Ovary (tissue), 10 donors: ENCODE results near the gene DTHD1. TPM values are rescaled to one million over a fixed set of nuclear protein-coding genes. Genes with fewer than 3 reads are reported as not detected.

ENCODE experiments used
- DNase-seq, 5 donors: peaks; one replicate each; pipeline ENCODE4 v3.0.0-alpha.2; 2019 to 2020
- H3K27ac ChIP-seq, 2 donors: fragments of 200-600 bp; one replicate each; pipeline versions ENCODE4 v1.5.1 to v1.8.0; 2019 to 2022
- H3K27me3 ChIP-seq: fragments of 200-600 bp; one replicate; pipeline ENCODE4 v1.8.0; 2022
- H3K36me3 ChIP-seq: fragments of 200-600 bp; sonication (generic); one replicate; pipeline ENCODE4 v1.5.1; 2019
- H3K4me1 ChIP-seq: one replicate; pipeline ENCODE4 v1.8.1; 2013; ENCODE audit warnings: mild to moderate bottlenecking, moderate library complexity; ENCODE audit not compliant: insufficient read depth
- H3K4me3 ChIP-seq: fragments of 200-600 bp; sonication (generic); one replicate; pipeline ENCODE4 v1.5.1; 2017
- H3K9me3 ChIP-seq, 2 donors: fragments of 200-600 bp in 1 of 2; sonication (generic) in 1 of 2; one replicate each; pipeline versions ENCODE4 v1.5.1 to v1.8.1; 2013 to 2019; ENCODE audit warnings: mild to moderate bottlenecking in 1 of 2, moderate library complexity in 1 of 2
- EP300 ChIP-seq: sonication (generic); formaldehyde crosslinking; IDR thresholded peaks from one replicate; pipeline ENCODE4 v1.6.1; 2017; ENCODE audit warnings: antibody characterized with exemption
- POLR2A ChIP-seq: fragments of 450-650 bp; IDR thresholded peaks from one replicate; pipeline ENCODE4 v1.6.1; 2017; ENCODE audit warnings: antibody characterized with exemption, mild to moderate bottlenecking, moderate library complexity
- WGBS, 3 donors: extraction: QIAGEN DNeasy Blood & Tissue Kit in 1 of 3; methylation state at CpG; one replicate each; pipeline versions ENCODE4 v1.1.5 to v1.1.7; 2013 to 2017; 5-methylcytosine and 5-hydroxymethylcytosine counted together
- intact Hi-C, 4 donors: fragments of 100-400 bp; cut with DNase I; formaldehyde crosslinking; loops; one replicate each; pipeline versions ENCODE4 v1.11.0 to v1.15.1; 2022 to 2023
- long read RNA-seq, 3 donors: library from polyadenylated mRNA in 2 of 3; unstranded in 2 of 3; transcript quantifications; one replicate each; pipeline ENCODE4 v2.0.0 and lab custom pipeline, GENCODE V29; 2021 to 2026
- polyA plus RNA-seq, 2 donors: library from polyadenylated mRNA; stranded (reverse); fragments of 200-250 nt in 1 of 2; fragments of 350-450 nt in 1 of 2; fragmentation: Illumina TruSeq in 1 of 2; extraction: RNeasy Lipid Tissue Mini Kit (QIAGEN cat#74804) in 1 of 2; gene quantifications; one replicate each; pipeline ENCODE4 v1.2.3, GENCODE V29; 2013 to 2014
- total RNA-seq, 7 donors: library from RNA; depleted of rRNA in 2 of 7; stranded (reverse); fragments of >200 nt in 2 of 7; fragmentation: NEBNext Ultra II Directional in 3 of 7; extraction: Animal tissue kit (Norgen Biotek cat#: 25700) in 3 of 7; gene quantifications; one replicate each; pipeline versions ENCODE4 v1.1.0 to v1.2.4, GENCODE V29; 2016 to 2023
- TF ChIP-seq, protein P1 (sequence below), 3 donors: fragments of 450-650 bp in 2 of 3; fragments of 200-600 bp in 1 of 3; IDR thresholded peaks; one replicate each; pipeline versions ENCODE4 v1.5.1 to v1.8.0; 2016 to 2022; ENCODE audit warnings: antibody characterized with exemption in 3 of 3, mild to moderate bottlenecking in 1 of 3
- donor health status: DM: no; HTN: no; CAD: no; lungs with moderate emphysema.
- donor health status: DM: no; HTN: no; CAD: no.
- donor health status: Bipolar disorder and iron deficiency.
- donor health status: DM: yes; HTN: yes; CAD: no.
- donor health status: DM: no; HTN: no; CAD: no.
- donor health status: DM: yes; HTN: yes; CAD: no.

DTHD1 gene
- total RNA-seq (10 to 100 TPM in 1 of 7 donors, 1 to 10 TPM in 2, under 1 TPM in 2, not detected in 2; 0.94 to 14.8 (median 1.1) TPM), polyA plus RNA-seq (under 1 TPM; 0.04 to 0.70 TPM)
- long read RNA-seq, donor 1 = 0 reads
- long read RNA-seq, donor 2 = 0 reads
- long read RNA-seq, donor 3 = 0 reads

DNA sequence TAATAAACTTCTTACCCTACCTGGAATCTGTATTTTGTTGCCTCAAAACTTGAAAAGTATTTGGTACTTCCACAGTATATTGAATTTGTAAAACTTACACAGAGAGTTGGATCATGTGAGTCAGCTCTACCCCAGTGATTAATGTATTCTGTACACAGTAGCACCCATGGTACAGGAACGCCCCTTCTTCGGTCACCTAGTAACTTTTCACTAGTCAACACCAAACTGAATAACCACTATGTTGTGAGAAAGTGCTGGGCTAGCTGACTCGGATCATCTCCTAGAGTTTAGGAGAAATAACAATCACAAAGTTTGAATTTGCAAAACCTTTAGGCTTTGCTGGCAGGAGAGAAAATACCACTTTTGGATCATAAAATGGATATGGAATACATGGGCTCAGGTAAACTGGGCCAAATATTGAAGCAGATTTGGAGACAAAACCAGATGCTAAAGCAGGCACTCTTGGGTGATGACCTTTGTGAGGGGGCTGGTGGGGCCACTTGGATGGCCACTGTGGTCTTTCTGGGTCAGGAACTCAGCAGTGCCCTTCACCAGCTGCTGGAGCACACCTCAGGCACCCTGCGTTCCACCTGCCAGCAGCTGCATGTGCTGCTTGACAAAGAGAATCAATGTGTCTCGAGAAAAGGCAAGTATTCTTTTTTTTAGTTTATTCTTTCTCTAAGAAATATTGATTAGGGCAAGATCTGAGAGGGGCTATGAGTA lies at the start of gene DTHD1:
Gene DTHD1, plus strand, starts transcription at position 233 of the 723 bp plus-strand sequence. Its CDS starts 143 bp downstream, at position 376.
- no peak for DNase-seq
- Histone ChIP-seq H3K27ac (no peak within 1 kb of the TSS), H3K27me3 (no peaks in the 10 kb centered on the region), H3K4me1 (no peaks in the 10 kb centered on the region), H3K9me3 (no peaks in the 10 kb centered on the region), H3K36me3 (no peaks in the 10 kb centered on the region), H3K4me3 (no peak within 1 kb of the TSS)
- no peak for TF ChIP-seq EP300
- TF ChIP-seq, protein P1, sequence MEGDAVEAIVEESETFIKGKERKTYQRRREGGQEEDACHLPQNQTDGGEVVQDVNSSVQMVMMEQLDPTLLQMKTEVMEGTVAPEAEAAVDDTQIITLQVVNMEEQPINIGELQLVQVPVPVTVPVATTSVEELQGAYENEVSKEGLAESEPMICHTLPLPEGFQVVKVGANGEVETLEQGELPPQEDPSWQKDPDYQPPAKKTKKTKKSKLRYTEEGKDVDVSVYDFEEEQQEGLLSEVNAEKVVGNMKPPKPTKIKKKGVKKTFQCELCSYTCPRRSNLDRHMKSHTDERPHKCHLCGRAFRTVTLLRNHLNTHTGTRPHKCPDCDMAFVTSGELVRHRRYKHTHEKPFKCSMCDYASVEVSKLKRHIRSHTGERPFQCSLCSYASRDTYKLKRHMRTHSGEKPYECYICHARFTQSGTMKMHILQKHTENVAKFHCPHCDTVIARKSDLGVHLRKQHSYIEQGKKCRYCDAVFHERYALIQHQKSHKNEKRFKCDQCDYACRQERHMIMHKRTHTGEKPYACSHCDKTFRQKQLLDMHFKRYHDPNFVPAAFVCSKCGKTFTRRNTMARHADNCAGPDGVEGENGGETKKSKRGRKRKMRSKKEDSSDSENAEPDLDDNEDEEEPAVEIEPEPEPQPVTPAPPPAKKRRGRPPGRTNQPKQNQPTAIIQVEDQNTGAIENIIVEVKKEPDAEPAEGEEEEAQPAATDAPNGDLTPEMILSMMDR (IDR thresholded peaks at IDR 0.05) = no peak
- no peak for TF ChIP-seq POLR2A
- intact Hi-C loops = no loop called here
- WGBS, 3 donors = 82 to 93% (median 89%) methylated on average over 5 of the region's 5 CpGs

DNA sequence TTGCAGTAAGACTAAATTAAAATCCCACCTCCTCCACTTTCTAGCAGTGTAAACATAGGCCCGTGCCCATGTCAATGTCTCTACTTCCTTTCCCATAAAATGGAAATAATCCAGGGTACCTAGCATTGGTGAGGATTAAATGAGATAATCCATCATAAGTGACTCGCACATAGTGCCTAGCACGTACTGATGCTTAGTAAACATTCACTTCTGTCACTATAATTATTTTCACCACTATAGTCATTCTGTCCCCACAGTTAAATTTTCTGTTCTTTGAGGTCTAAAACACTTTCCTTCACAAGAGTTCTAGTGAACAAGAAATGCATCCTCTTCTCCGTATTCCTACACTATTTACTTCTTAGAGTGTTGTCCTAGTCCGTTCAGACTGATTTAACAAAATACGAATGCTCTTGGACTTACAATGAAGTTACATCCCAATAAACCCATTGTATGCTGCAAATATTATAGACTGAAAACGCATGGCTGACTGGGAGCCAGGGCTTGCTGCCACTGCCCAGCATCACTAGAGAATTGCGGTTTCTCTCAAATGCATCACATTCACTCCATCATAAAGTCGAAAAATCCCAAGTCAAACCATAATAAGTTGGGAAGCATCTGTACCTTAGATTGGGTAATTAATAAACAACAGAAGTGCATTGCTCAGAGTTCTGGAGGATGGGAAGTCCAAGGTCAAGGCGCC lies 47.7 kb upstream of the DTHD1 start:
- H3K27ac ChIP-seq = no peak overlapping the region
- TF ChIP-seq, protein P1 (IDR thresholded peaks at IDR 0.05) = no peak
- TF ChIP-seq EP300 = no peak
- TF ChIP-seq POLR2A = no peak
- no peaks in the 10 kb centered on the region for H3K36me3 ChIP-seq
- intact Hi-C loops = no loop called here
- 88 to 89% (median 89%) methylated on average over 10 of the region's 10 CpGs for WGBS, 3 donors
- no peak for DNase-seq
- H3K4me1 ChIP-seq = no peaks in the 10 kb centered on the region
- H3K4me3 ChIP-seq = no peak overlapping the region
- no peaks in the 10 kb centered on the region for H3K9me3 ChIP-seq
- H3K27me3 ChIP-seq = no peaks in the 10 kb centered on the region

DNA sequence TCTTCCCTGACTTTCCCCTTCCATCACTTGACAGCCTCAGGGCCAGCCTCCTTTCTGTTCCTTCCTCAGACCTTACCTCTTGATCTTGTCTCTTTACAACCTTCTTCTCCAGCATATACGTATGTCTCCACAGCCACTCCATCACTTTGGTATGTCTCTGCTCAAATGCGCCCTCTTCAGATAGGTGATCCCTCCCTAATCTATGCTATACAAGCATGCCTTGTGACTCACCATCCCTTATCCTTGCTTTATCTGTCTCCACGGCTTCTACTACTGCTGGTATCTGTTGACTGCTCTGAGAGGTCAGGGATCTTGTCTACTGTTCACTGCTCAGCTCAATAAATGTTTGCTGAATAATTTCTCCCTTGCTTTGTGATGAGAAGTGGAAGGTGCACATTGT lies 46.1 kb upstream of the DTHD1 start:
- Histone ChIP-seq H3K27me3 (no peaks in the 10 kb centered on the region), H3K9me3 (no peaks in the 10 kb centered on the region), H3K4me1 (no peaks in the 10 kb centered on the region), H3K27ac (no peak overlapping the region), H3K4me3 (no peak overlapping the region), H3K36me3 (no peaks in the 10 kb centered on the region)
- intact Hi-C loops = no loop called here
- TF ChIP-seq EP300 (no peak), POLR2A (no peak)
- TF ChIP-seq, protein P1 (IDR thresholded peaks at IDR 0.05) = no peak
- DNase-seq = no peak
- 59 to 65% (median 60%) methylated on average over 3 of the region's 3 CpGs for WGBS, 3 donors

DNA sequence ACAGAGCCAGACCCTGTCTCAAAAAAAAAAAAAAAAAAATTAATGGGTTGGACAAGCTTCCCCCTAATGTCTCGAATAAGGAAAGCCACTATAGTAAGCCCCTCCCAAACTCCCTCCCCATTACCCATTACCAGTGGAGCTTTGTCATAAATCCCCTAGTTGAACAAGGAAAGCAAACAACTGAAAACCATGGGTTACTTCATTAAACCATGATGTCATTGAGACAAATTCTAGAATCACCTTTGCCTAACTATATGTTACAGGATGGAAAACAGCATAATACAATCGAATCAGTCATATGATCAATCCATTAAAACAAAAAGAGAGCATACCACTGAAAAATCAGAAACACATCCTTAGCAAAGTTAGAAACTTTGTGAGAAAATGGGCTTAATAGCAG lies 45.3 kb upstream of the DTHD1 start:
- TF ChIP-seq POLR2A = no peak
- TF ChIP-seq, protein P1 (IDR thresholded peaks at IDR 0.05) = no peak
- TF ChIP-seq EP300 = no peak
- no peaks in the 10 kb centered on the region for H3K27me3 ChIP-seq
- no peaks in the 10 kb centered on the region for H3K36me3 ChIP-seq
- no peak overlapping the region for H3K4me3 ChIP-seq
- WGBS, 3 donors = 80 to 88% (median 87%) methylated on average over 2 of the region's 2 CpGs
- H3K4me1 ChIP-seq = no peaks in the 10 kb centered on the region
- intact Hi-C loops = no loop called here
- no peak overlapping the region for H3K27ac ChIP-seq
- no peaks in the 10 kb centered on the region for H3K9me3 ChIP-seq
- DNase-seq = no peak
